Lung (tissue), 12 donors: Measurements from ENCODE around the gene RIGI. TPM values are rescaled to one million over a fixed set of nuclear protein-coding genes. Genes with fewer than 3 reads are reported as not detected.
"Not testable (repeated sequence)": the region's sequence is repeated elsewhere in the genome, so short reads cannot be mapped to it uniquely, and the experiment has no call there.

Experiments
- ATAC-seq: fragments of 200-7000 bp; cut with Tn5 transposase; one replicate; pipeline ENCODE4 v1.9.1; 2020; ENCODE audit warnings: moderate number of reproducible peaks; ENCODE audit not compliant: insufficient read depth, low FRiP score
- DNase-seq, 3 donors: peaks; one replicate each; pipeline ENCODE4 v3.0.0-alpha.2; 2013 to 2017
- H3K27ac ChIP-seq, 2 donors: one replicate each; pipeline ENCODE4 v1.5.1; 2013; ENCODE audit warnings: mild to moderate bottlenecking in 2 of 2, moderate library complexity in 2 of 2, control low read depth in 1 of 2, inconsistent platforms in 1 of 2, low read depth in 1 of 2, low read length in 1 of 2
- H3K27me3 ChIP-seq, 3 donors: one replicate each; pipeline ENCODE4 v1.5.1; 2013; ENCODE audit warnings: low read length in 2 of 3; ENCODE audit not compliant: control insufficient read depth in 3 of 3, insufficient read depth in 3 of 3
- H3K36me3 ChIP-seq, 4 donors: one replicate each; pipeline ENCODE4 v1.5.1; 2013; ENCODE audit warnings: low read length in 4 of 4, mild to moderate bottlenecking in 1 of 4, moderate library complexity in 1 of 4; ENCODE audit not compliant: control insufficient read depth in 4 of 4, insufficient read depth in 4 of 4
- H3K4me1 ChIP-seq, 5 donors: one replicate each; pipeline ENCODE4 v1.5.1; 2013; ENCODE audit warnings: low read length in 5 of 5, mild to moderate bottlenecking in 2 of 5, moderate library complexity in 1 of 5; ENCODE audit not compliant: control insufficient read depth in 5 of 5, insufficient read depth in 5 of 5
- H3K4me3 ChIP-seq: one replicate; pipeline ENCODE4 v1.5.1; 2013; ENCODE audit warnings: mild to moderate bottlenecking, control low read depth, moderate library complexity
- H3K9ac ChIP-seq, 2 donors: one replicate each; pipeline ENCODE4 v1.5.1; 2013; ENCODE audit warnings: low read length in 2 of 2, control low read depth in 1 of 2; ENCODE audit not compliant: insufficient read depth in 1 of 2
- H3K9me3 ChIP-seq, 4 donors: one replicate each; pipeline ENCODE4 v1.5.1; 2013; ENCODE audit warnings: low read length in 3 of 4, mild to moderate bottlenecking in 1 of 4, moderate library complexity in 1 of 4; ENCODE audit not compliant: control insufficient read depth in 4 of 4, insufficient read depth in 3 of 4
- CTCF ChIP-seq: IDR thresholded peaks from 2 replicates; pipeline ENCODE4 v1.5.1; 2012; ENCODE audit warnings: mild to moderate bottlenecking; ENCODE audit errors: control extremely low read depth, extremely low read depth
- WGBS, 2 donors: extraction: QIAGEN DNeasy Blood & Tissue Kit; methylation state at CpG; one replicate each; pipeline ENCODE4 v1.1.7; 2013; 5-methylcytosine and 5-hydroxymethylcytosine counted together
- polyA plus RNA-seq, 2 donors: library from polyadenylated mRNA; stranded (reverse); fragments of 200-250 nt; gene quantifications; one replicate each; pipeline ENCODE4 v1.2.1, GENCODE V29; 2013
- total RNA-seq, 2 donors: library from RNA; depleted of rRNA in 1 of 2; stranded (reverse); fragments of >200 nt in 1 of 2; gene quantifications; one replicate each; pipeline ENCODE4 v1.2.1, GENCODE V29; 2014 to 2021
- donor health status: control.
- donor health status: control.
- donor health status: Bipolar disorder and iron deficiency.
- donor health status: healthy.
- donor health status: DM: yes; HTN: yes; CAD: no.

The RIGI gene
- total and polyA plus RNA-seq, 4 donors, result 4.8 to 17.9 (median 8.8) TPM

- 0 to 1% methylated on average over 66 to 75 of the region's 75 CpGs for WGBS, 2 donors
- no peak for TF ChIP-seq CTCF
Measured at GRCh38 chr9:32550562-32551275, 24.7 kb upstream of the RIGI start.

GRCh38 chr9:32550150-32550561, 24.2 kb upstream of the RIGI start:
- ATAC-seq (no peak), DNase-seq (peak; percentile 19 to 60 (median 50))
- peak overlapping the region; percentile 85 to 89 for H3K27ac ChIP-seq
- H3K4me3 ChIP-seq, result peak overlapping the region; percentile 97
- WGBS, 2 donors, result 3% methylated on average over 10 of the region's 10 CpGs
- peaks cover 0 to 3% (median under 1%) of the 10 kb centered on the region in 4 donors for H3K36me3 ChIP-seq
- no peak for TF ChIP-seq CTCF
- peaks cover 0 to 27% (median 3%) of the 10 kb centered on the region in 5 donors for H3K4me1 ChIP-seq
- no peaks in the 10 kb centered on the region for H3K27me3 ChIP-seq
- H3K9ac ChIP-seq, result peak overlapping the region; percentile 74 to 80
- no peaks in the 10 kb centered on the region for H3K9me3 ChIP-seq

More at GRCh38 chr9:32550562-32551275, 24.7 kb upstream of the RIGI start:
- Histone ChIP-seq H3K4me3 (peak overlapping the region; percentile 97), H3K4me1 (peaks cover 0 to 27% (median 3%) of the 10 kb centered on the region in 5 donors), H3K9ac (peak overlapping the region; percentile 96 to 99), H3K27ac (peak overlapping the region; percentile 89 to 94), H3K36me3 (peaks cover 0 to 3% (median under 1%) of the 10 kb centered on the region in 4 donors), H3K27me3 (no peaks in the 10 kb centered on the region), H3K9me3 (no peaks in the 10 kb centered on the region)
- ATAC-seq (peak; percentile 84), DNase-seq (peak; percentile 98)

DNA sequence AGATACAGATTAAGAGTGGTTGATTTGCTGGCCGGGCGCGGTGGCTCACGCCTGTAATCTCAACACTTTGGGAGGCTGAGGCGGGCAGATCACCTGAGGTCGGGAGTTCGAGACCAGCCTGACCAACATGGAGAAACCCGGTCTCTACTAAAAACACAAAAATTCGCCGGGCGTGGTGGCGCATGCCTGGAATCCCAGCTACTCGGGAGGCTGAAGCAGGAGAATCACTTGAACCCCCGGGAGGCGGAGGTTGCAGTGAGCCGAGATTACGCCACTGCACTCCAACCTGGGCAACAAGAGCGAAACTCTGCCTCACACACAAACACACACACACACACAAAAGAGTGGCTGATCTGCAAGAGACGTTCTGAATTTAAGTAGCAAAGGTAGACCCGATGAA, 22.2 kb upstream of the RIGI start:
- not testable (repeated sequence) for H3K9me3 ChIP-seq, H3K9ac ChIP-seq, H3K36me3 ChIP-seq, H3K27me3 ChIP-seq, ATAC-seq, H3K27ac ChIP-seq, H3K4me3 ChIP-seq, DNase-seq
- peaks cover 0 to 13% (median 0%) of the 10 kb centered on the region in 5 donors for H3K4me1 ChIP-seq
- 97 to 98% methylated on average over 20 of the region's 20 CpGs for WGBS, 2 donors

GRCh38 chr9:32545884-32546283, 19.9 kb upstream of the RIGI start:
- Histone ChIP-seq H3K27me3 (no peaks in the 10 kb centered on the region), H3K9me3 (no peaks in the 10 kb centered on the region), H3K27ac (no peak overlapping the region), H3K4me3 (no peak overlapping the region), H3K36me3 (peaks cover 9 to 18% (median 14%) of the 10 kb centered on the region in 4 donors), H3K4me1 (peaks cover 0 to 9% (median 0%) of the 10 kb centered on the region in 5 donors), H3K9ac (no peak overlapping the region)
- WGBS, 2 donors, result 94 to 96% methylated on average over 1 of the region's 1 CpG
- ATAC-seq (no peak), DNase-seq (no peak)
- no peak for TF ChIP-seq CTCF
